Osteocyte (in vitro differentiated cells): ENCODE data around the gene TRIM42. TPM values are rescaled to one million over a fixed set of nuclear protein-coding genes. Genes with fewer than 3 reads are reported as not detected.

Experiments
- DNase-seq: peaks from one replicate; pipeline ENCODE4 v3.0.0; 2021; ENCODE audit warnings: mixed read lengths; ENCODE audit not compliant: unreplicated experiment; ENCODE audit errors: extremely low spot score
- H3K27ac Mint-ChIP-seq: one replicate; pipeline ENCODE4 v1.8.0; 2021; ENCODE audit warnings: mild to moderate bottlenecking, mixed read lengths; ENCODE audit not compliant: unreplicated experiment
- H3K27me3 Mint-ChIP-seq: one replicate; pipeline ENCODE4 v1.8.0; 2021; ENCODE audit warnings: mixed read lengths; ENCODE audit not compliant: unreplicated experiment
- H3K36me3 Mint-ChIP-seq: one replicate; pipeline ENCODE4 v1.8.0; 2021; ENCODE audit warnings: mixed read lengths; ENCODE audit not compliant: unreplicated experiment
- H3K4me1 Mint-ChIP-seq: one replicate; pipeline ENCODE4 v1.8.0; 2021; ENCODE audit warnings: mixed read lengths; ENCODE audit not compliant: unreplicated experiment
- H3K4me3 Mint-ChIP-seq: one replicate; pipeline ENCODE4 v1.8.0; 2021; ENCODE audit warnings: mild to moderate bottlenecking, moderate library complexity, mixed read lengths; ENCODE audit not compliant: unreplicated experiment
- H3K9me3 Mint-ChIP-seq: one replicate; pipeline ENCODE4 v1.8.0; 2021; ENCODE audit warnings: mixed read lengths; ENCODE audit not compliant: unreplicated experiment
- total RNA-seq: library from RNA; stranded (reverse); gene quantifications from 2 replicates; pipeline ENCODE4 v1.2.1, GENCODE V29; 2021
- TF ChIP-seq, protein P1 (sequence below): fragments of 200-600 bp; sonication (generic); IDR thresholded peaks from 2 replicates; pipeline ENCODE4 v1.5.0; 2021; ENCODE audit warnings: antibody characterized with exemption, mild to moderate bottlenecking, moderate library complexity

Gene TRIM42
- total RNA-seq, 1 donor from 2014 or later = not detected

- peaks cover 38% of the 10 kb centered on the region for H3K4me1 Mint-ChIP-seq
- no peak for DNase-seq
- TF ChIP-seq, protein P1, sequence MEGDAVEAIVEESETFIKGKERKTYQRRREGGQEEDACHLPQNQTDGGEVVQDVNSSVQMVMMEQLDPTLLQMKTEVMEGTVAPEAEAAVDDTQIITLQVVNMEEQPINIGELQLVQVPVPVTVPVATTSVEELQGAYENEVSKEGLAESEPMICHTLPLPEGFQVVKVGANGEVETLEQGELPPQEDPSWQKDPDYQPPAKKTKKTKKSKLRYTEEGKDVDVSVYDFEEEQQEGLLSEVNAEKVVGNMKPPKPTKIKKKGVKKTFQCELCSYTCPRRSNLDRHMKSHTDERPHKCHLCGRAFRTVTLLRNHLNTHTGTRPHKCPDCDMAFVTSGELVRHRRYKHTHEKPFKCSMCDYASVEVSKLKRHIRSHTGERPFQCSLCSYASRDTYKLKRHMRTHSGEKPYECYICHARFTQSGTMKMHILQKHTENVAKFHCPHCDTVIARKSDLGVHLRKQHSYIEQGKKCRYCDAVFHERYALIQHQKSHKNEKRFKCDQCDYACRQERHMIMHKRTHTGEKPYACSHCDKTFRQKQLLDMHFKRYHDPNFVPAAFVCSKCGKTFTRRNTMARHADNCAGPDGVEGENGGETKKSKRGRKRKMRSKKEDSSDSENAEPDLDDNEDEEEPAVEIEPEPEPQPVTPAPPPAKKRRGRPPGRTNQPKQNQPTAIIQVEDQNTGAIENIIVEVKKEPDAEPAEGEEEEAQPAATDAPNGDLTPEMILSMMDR = no peak
- H3K27ac Mint-ChIP-seq = no peak overlapping the region
- H3K27me3 Mint-ChIP-seq = no peaks in the 10 kb centered on the region
- no peaks in the 10 kb centered on the region for H3K36me3 Mint-ChIP-seq
- H3K9me3 Mint-ChIP-seq = peaks cover 7% of the 10 kb centered on the region
- no peak overlapping the region for H3K4me3 Mint-ChIP-seq
Observed at GRCh38 chr3:140635276-140635675, 42.6 kb upstream of the TRIM42 start.

DNA sequence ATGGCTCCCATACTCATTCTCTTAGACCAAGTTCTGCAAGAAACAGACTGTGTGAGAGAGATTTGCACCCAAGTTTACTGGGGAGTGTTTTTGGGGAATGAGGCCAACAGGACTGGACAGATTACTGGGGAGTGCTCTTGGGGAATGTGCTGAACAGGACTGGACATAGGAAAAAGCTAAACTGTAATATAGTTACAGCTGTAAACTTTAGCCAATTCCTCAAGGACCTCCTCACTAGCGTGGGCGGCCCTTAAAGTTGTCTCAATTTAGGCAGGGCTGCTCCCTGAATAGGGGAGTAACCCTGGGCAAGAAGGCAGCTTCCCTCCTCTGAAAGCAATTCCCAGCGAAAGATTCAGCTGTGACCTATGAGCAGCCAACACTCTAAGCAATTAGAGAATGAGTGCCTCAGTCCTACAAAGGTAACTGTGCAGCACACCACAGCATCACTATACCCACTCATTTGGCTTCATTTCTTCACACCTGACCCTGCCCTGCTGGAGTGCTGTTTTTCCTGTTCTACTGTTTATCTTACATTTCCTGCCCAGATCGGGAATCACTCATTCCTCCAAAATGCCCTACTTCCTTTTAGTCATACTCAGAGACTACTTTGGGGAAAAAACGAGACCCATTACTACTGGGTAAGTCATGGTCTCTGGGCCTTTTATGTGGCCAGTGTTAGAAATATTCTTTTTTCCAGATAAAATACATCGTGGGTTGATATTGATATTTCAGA lies 41.3 kb upstream of the TRIM42 start:
- Mint-ChIP-seq H3K4me1 (peaks cover 30% of the 10 kb centered on the region), H3K36me3 (no peaks in the 10 kb centered on the region), H3K27ac (no peak overlapping the region), H3K4me3 (no peak overlapping the region), H3K9me3 (peaks cover 6% of the 10 kb centered on the region), H3K27me3 (no peaks in the 10 kb centered on the region)
- DNase-seq = no peak
- TF ChIP-seq, protein P1 = no peak

DNA sequence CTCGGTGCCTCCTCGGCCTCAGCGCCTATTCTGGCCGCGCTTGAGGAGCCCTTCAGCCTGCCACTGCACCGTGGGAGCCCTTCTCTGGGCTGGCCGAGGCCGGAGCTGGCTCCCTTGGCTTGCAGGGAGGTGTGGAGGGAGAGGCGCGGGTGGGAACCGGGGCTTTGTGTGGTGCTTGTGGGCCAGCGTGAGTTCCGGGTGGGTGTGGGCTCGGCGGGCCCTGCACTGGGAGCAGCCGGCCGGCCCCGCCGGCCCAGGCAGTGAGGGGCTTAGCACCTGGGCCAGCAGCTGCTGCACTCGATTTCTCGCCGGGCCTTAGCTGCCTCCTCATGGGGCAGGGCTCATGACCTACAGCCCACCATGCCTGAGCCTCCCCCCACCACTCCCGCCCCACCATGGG lies 26.6 kb upstream of the TRIM42 start:
- DNase-seq = no peak
- H3K9me3 Mint-ChIP-seq = peaks cover 4% of the 10 kb centered on the region
- TF ChIP-seq, protein P1 = no peak
- H3K27ac Mint-ChIP-seq = no peak overlapping the region
- peaks cover 4% of the 10 kb centered on the region for H3K36me3 Mint-ChIP-seq
- H3K4me1 Mint-ChIP-seq = peaks cover 38% of the 10 kb centered on the region
- H3K4me3 Mint-ChIP-seq = no peak overlapping the region
- H3K27me3 Mint-ChIP-seq = no peaks in the 10 kb centered on the region

GRCh38 chr3:140655678-140656077 lies 22.2 kb upstream of the TRIM42 start:
- Mint-ChIP-seq H3K27me3 (no peaks in the 10 kb centered on the region), H3K27ac (peak overlapping the region; percentile 54), H3K36me3 (peaks cover 7% of the 10 kb centered on the region), H3K4me1 (peaks cover 34% of the 10 kb centered on the region), H3K4me3 (no peak overlapping the region), H3K9me3 (peaks cover 14% of the 10 kb centered on the region)
- DNase-seq = no peak
- TF ChIP-seq, protein P1 = no peak

DNA sequence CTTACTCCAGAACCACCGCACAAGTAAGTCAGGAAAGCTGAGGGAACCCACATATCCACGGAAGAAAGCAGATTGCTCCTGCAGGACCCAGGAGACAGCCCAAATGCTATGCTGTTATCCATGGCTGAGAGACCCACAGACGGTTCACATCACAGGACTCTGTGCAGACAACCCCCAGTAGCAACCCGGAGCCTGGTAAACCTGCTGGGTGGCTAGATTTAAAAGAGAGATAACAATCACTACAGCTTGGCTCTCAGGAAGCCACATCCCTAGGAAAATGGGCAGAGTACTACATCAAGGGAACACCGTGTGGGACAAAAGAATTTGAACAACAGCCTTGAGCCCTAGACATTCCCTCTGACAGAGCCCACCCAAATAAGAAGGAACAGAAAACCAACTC lies 13.8 kb upstream of the TRIM42 start:
- H3K27me3 Mint-ChIP-seq = no peaks in the 10 kb centered on the region
- H3K9me3 Mint-ChIP-seq = peaks cover 20% of the 10 kb centered on the region
- no peak overlapping the region for H3K27ac Mint-ChIP-seq
- peaks cover 12% of the 10 kb centered on the region for H3K36me3 Mint-ChIP-seq
- no peak overlapping the region for H3K4me3 Mint-ChIP-seq
- DNase-seq = no peak
- no peaks in the 10 kb centered on the region for H3K4me1 Mint-ChIP-seq
- TF ChIP-seq, protein P1 = no peak
